ENCODE data around the gene LRRC61.

Gene LRRC61

DNA sequence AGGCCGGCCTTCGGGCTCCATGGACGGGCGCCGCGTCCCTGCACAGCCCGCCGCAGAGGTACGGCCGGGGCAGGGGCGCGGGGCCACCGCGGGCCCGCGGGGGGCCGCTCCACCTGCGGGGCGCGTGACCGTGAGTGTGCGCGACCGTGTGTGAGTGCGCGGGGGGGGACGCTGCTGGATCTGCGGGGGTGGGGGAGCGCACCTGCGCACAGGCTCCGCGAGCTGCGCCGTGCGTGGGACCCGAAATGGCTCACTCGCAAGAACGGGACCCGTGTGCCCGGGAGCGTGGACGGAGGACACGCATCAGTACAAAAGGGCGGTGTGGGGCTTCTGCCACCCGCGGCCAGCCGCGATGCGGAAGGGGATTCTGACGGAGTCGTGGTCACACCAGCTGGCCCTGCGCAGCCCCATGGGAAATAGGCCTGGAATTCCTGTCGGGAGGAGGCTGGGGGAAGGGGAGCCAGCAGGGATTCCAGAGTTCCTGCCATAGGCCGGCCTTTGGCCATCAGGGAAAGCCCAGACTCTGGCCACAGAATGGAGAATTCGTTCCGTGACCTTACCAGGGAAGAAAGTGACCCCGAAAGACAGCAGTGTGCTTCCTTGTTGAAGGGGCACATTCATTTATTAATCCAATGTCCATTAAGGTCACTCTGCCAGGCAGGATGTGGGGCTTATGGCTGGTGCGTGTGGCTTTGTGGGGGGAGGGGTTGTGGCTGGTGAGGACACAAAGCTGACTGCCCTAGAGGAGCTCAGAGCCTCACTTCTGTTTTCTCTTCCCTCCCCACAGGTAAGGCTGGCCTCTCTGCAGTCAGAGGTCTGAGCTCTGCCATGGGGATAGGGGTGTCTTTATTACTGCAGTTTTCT, 46.0 kb downstream of the LRRC61 start:
- Histone ChIP-seq H3K27ac (ENCODE audit: insufficient read depth in 1 of 2, low read depth in 1 of 2, low read length in 2 of 2, poor library complexity in 1 of 2, severe bottlenecking in 2 of 2) (peak overlapping the region; percentile 96 to 97), H3K27me3 (replicated peaks in 2 of 5; ENCODE audit: control insufficient read depth in 4 of 5, insufficient read depth in 5 of 5, low read length in 4 of 5) (no peaks in the 10 kb centered on the region), H3K4me1 (ENCODE audit: control extremely low read depth in 1 of 4, control insufficient read depth in 4 of 4, insufficient read depth in 4 of 4, low read length in 3 of 4) (peaks cover 31 to 76% (median 73%) of the 10 kb centered on the region in 4 experiments), H3K9me3 (ENCODE audit: control extremely low read depth in 1 of 5, control insufficient read depth in 4 of 5, insufficient read depth in 2 of 5, low read depth in 1 of 5, low read length in 4 of 5) (no peaks in the 10 kb centered on the region), H3K4me3 (ENCODE audit: control insufficient read depth in 1 of 7, extremely low read depth in 1 of 7, insufficient read depth in 4 of 7, low read depth in 2 of 7, low read length in 6 of 7) (peak overlapping the region; percentile 57 to 96 (median 83)), H3K36me3 (ENCODE audit: control insufficient read depth in 4 of 4, insufficient read depth in 4 of 4, low read length in 3 of 4) (peaks cover 3 to 45% (median 28%) of the 10 kb centered on the region in 4 experiments)
- WGBS (ENCODE audit: insufficient coverage), result under 1% methylated on average over 57 of the region's 58 CpGs
- ChIA-PET POLR2A (interaction anchor here (1.1 to 2.8 kb wide), 5 partner anchors 9 to 53 kb away, joined by 3 to 13 read pairs (median 4); partner anchors contain the start of gene ZNF775), CTCF (interaction anchor here (0.7 to 4.4 kb wide), 10 partner anchors 9 to 79 kb away, joined by 3 to 27 read pairs (median 4); a partner anchor contains a TSS)
- peak in 2 of 3 donors; percentile 52 to 61 for DNase-seq

DNA sequence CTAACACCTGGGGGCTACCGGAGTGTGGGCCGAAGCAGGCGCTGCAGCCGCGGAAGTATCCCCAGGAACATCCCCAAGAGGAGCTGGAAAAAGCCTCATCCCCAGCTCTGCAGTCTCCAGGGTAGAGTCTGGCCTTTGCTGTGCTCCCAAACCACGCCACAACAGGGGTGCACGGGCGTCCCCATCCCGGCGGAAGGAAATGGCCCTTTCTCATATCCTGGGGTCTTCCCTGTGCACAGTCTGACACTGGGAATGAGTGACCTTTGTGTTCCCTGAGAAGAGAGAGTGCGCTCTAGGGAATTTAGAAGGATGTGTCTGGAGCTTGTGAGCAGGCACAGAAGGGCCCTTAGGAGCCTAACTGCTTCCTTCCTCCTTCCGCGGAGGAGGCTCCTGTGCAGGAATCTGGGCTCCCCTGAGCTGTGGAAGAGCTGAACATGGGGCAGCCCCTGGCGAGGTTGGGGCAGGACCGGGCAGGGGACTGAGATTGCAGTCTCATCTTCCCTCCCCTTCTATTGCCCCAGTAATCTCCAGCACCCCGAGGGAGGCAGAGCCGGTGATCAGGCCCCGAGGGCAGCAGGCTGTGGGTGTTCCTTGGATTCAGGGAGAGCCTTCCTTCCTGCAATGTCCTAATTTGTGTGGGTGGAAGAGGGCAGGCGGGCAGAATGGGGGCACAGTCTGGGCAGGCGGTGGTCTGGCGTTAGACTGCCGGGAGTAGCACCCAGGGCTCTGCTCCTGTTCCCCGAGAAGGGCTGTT, 46.8 kb downstream of the LRRC61 start:
- Histone ChIP-seq H3K4me3 (ENCODE audit: control insufficient read depth in 1 of 7, extremely low read depth in 1 of 7, insufficient read depth in 4 of 7, low read depth in 2 of 7, low read length in 6 of 7) (peak overlapping the region; percentile 57 to 96 (median 83)), H3K27ac (ENCODE audit: insufficient read depth in 1 of 2, low read depth in 1 of 2, low read length in 2 of 2, poor library complexity in 1 of 2, severe bottlenecking in 2 of 2) (peak overlapping the region; percentile 96 to 97), H3K36me3 (ENCODE audit: control insufficient read depth in 4 of 4, insufficient read depth in 4 of 4, low read length in 3 of 4) (peaks cover 5 to 51% (median 32%) of the 10 kb centered on the region in 4 experiments), H3K4me1 (ENCODE audit: control extremely low read depth in 1 of 4, control insufficient read depth in 4 of 4, insufficient read depth in 4 of 4, low read length in 3 of 4) (peaks cover 23 to 68% (median 66%) of the 10 kb centered on the region in 4 experiments), H3K27me3 (replicated peaks in 2 of 5; ENCODE audit: control insufficient read depth in 4 of 5, insufficient read depth in 5 of 5, low read length in 4 of 5) (no peaks in the 10 kb centered on the region), H3K9me3 (ENCODE audit: control extremely low read depth in 1 of 5, control insufficient read depth in 4 of 5, insufficient read depth in 2 of 5, low read depth in 1 of 5, low read length in 4 of 5) (no peaks in the 10 kb centered on the region)
- ChIA-PET CTCF (interaction anchor here (0.7 to 2.6 kb wide), 10 partner anchors 8 to 79 kb away, joined by 3 to 22 read pairs (median 4); a partner anchor contains a TSS), POLR2A (interaction anchor here (1.1 to 2.8 kb wide), 4 partner anchors 8 to 54 kb away, joined by 4 to 13 read pairs (median 8); partner anchors contain the start of gene ZNF775)
- DNase-seq, result no peak
- WGBS (ENCODE audit: insufficient coverage), result 35% methylated on average over 18 of the region's 23 CpGs

DNA sequence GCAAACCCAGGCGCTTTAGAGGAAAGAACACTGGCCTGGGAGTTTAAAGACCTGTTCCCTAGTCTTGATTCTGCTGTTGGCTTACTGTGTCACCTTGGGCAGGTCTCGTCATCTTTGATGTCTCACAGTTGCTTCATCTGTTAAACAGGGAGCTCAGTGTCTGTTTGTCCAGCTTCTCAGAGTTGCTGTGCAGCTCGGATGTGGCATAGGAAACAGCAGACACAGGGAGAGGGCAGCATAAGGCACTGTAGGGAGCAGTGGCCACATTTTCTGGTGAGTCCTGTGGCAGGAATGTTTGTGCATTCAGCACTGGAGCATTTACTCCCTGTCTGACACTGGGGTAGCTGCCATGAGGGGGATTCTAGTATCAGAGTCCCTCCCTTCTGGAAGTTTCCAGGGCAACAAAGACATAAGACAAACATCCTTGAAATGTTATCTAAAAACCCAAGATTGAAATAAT, 47.5 kb downstream of the LRRC61 start:
- H3K27me3 ChIP-seq (replicated peaks in 2 of 5; ENCODE audit: control insufficient read depth in 4 of 5, insufficient read depth in 5 of 5, low read length in 4 of 5), result no peaks in the 10 kb centered on the region
- H3K4me3 ChIP-seq (ENCODE audit: control insufficient read depth in 1 of 7, extremely low read depth in 1 of 7, insufficient read depth in 4 of 7, low read depth in 2 of 7, low read length in 6 of 7), result peak overlapping the region in 6 of 7 experiments; percentile 71 to 96 (median 84)
- ChIA-PET CTCF (interaction anchor here (0.9 to 2.6 kb wide), 8 partner anchors 8 to 78 kb away, joined by 3 to 22 read pairs (median 4); a partner anchor contains a TSS), POLR2A (interaction anchor here (2.4 kb wide), 1 partner anchor 13 kb away, joined by 11 read pairs; no protein-coding TSS in a partner anchor)
- H3K36me3 ChIP-seq (ENCODE audit: control insufficient read depth in 4 of 4, insufficient read depth in 4 of 4, low read length in 3 of 4), result peaks cover 5 to 51% (median 34%) of the 10 kb centered on the region in 4 experiments
- peak overlapping the region in 1 of 2 experiments; percentile 21 for H3K27ac ChIP-seq (ENCODE audit: insufficient read depth in 1 of 2, low read depth in 1 of 2, low read length in 2 of 2, poor library complexity in 1 of 2, severe bottlenecking in 2 of 2)
- DNase-seq, result peak in 1 of 3 donors; percentile 35
- H3K4me1 ChIP-seq (ENCODE audit: control extremely low read depth in 1 of 4, control insufficient read depth in 4 of 4, insufficient read depth in 4 of 4, low read length in 3 of 4), result peaks cover 16 to 62% (median 60%) of the 10 kb centered on the region in 4 experiments
- 91% methylated on average over 3 of the region's 3 CpGs for WGBS (ENCODE audit: insufficient coverage)
- H3K9me3 ChIP-seq (ENCODE audit: control extremely low read depth in 1 of 5, control insufficient read depth in 4 of 5, insufficient read depth in 2 of 5, low read depth in 1 of 5, low read length in 4 of 5), result no peaks in the 10 kb centered on the region

DNA sequence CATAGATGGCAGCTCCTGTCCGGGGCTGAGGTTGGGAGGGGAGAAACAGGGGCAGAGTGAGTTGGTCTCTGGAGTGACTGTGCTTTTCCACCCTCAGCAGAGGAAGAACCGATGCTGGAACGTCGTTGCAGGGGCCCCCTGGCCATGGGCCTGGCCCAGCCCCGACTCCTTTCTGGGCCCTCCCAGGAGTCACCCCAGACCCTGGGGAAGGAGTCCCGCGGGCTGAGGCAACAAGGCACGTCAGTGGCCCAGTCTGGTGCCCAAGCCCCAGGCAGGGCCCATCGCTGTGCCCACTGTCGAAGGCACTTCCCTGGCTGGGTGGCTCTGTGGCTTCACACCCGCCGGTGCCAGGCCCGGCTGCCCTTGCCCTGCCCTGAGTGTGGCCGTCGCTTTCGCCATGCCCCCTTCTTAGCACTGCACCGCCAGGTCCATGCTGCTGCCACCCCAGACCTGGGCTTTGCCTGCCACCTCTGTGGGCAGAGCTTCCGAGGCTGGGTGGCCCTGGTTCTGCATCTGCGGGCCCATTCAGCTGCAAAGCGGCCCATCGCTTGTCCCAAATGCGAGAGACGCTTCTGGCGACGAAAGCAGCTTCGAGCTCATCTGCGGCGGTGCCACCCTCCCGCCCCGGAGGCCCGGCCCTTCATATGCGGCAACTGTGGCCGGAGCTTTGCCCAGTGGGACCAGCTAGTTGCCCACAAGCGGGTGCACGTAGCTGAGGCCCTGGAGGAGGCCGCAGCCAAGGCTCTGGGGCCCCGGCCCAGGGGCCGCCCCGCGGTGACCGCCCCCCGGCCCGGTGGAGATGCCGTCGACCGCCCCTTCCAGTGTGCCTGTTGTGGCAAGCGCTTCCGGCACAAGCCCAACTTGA, 48.2 kb downstream of the LRRC61 start:
- H3K27ac ChIP-seq (ENCODE audit: insufficient read depth in 1 of 2, low read depth in 1 of 2, low read length in 2 of 2, poor library complexity in 1 of 2, severe bottlenecking in 2 of 2), result peak overlapping the region in 1 of 2 experiments; percentile 21

DNA sequence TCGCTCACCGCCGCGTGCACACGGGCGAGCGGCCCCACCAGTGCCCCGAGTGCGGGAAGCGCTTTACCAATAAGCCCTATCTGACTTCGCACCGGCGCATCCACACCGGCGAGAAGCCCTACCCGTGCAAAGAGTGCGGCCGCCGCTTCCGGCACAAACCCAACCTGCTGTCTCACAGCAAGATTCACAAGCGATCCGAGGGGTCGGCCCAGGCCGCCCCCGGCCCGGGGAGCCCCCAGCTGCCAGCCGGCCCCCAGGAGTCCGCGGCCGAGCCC, 48.8 kb downstream of the LRRC61 start:
- POLR2A ChIA-PET, result no interaction called here
- Histone ChIP-seq H3K27ac (ENCODE audit: insufficient read depth in 1 of 2, low read depth in 1 of 2, low read length in 2 of 2, poor library complexity in 1 of 2, severe bottlenecking in 2 of 2) (no peak overlapping the region), H3K4me3 (ENCODE audit: control insufficient read depth in 1 of 7, extremely low read depth in 1 of 7, insufficient read depth in 4 of 7, low read depth in 2 of 7, low read length in 6 of 7) (no peak overlapping the region), H3K27me3 (replicated peaks in 2 of 5; ENCODE audit: control insufficient read depth in 4 of 5, insufficient read depth in 5 of 5, low read length in 4 of 5) (no peaks in the 10 kb centered on the region), H3K4me1 (ENCODE audit: control extremely low read depth in 1 of 4, control insufficient read depth in 4 of 4, insufficient read depth in 4 of 4, low read length in 3 of 4) (peaks cover 11 to 62% (median 54%) of the 10 kb centered on the region in 4 experiments), H3K9me3 (ENCODE audit: control extremely low read depth in 1 of 5, control insufficient read depth in 4 of 5, insufficient read depth in 2 of 5, low read depth in 1 of 5, low read length in 4 of 5) (no peaks in the 10 kb centered on the region), H3K36me3 (ENCODE audit: control insufficient read depth in 4 of 4, insufficient read depth in 4 of 4, low read length in 3 of 4) (peaks cover 5 to 55% (median 34%) of the 10 kb centered on the region in 4 experiments)
- no peak for DNase-seq
- CTCF ChIA-PET, result interaction anchor here (4.2 kb wide), 1 partner anchor 15 kb away, joined by 27 read pairs; no protein-coding TSS in a partner anchor
- 93% methylated on average over 24 of the region's 30 CpGs for whole genome bisulfite sequencing (ENCODE audit: insufficient coverage)

More for the DNA sequence above, 48.2 kb downstream of the LRRC61 start:
- Histone ChIP-seq H3K36me3 (ENCODE audit: control insufficient read depth in 4 of 4, insufficient read depth in 4 of 4, low read length in 3 of 4) (peaks cover 5 to 55% (median 34%) of the 10 kb centered on the region in 4 experiments), H3K9me3 (ENCODE audit: control extremely low read depth in 1 of 5, control insufficient read depth in 4 of 5, insufficient read depth in 2 of 5, low read depth in 1 of 5, low read length in 4 of 5) (no peaks in the 10 kb centered on the region), H3K27me3 (replicated peaks in 2 of 5; ENCODE audit: control insufficient read depth in 4 of 5, insufficient read depth in 5 of 5, low read length in 4 of 5) (no peaks in the 10 kb centered on the region), H3K4me1 (ENCODE audit: control extremely low read depth in 1 of 4, control insufficient read depth in 4 of 4, insufficient read depth in 4 of 4, low read length in 3 of 4) (peaks cover 14 to 62% (median 53%) of the 10 kb centered on the region in 4 experiments), H3K4me3 (ENCODE audit: control insufficient read depth in 1 of 7, extremely low read depth in 1 of 7, insufficient read depth in 4 of 7, low read depth in 2 of 7, low read length in 6 of 7) (peak overlapping the region in 2 of 7 experiments; percentile 83 to 96)
- no peak for DNase-seq
- POLR2A ChIA-PET, result no interaction called here
- 94% methylated on average over 42 of the region's 48 CpGs for WGBS (ENCODE audit: insufficient coverage)
- CTCF ChIA-PET, result interaction anchor here (1.0 to 4.2 kb wide), 4 partner anchors 15 to 35 kb away, joined by 3 to 27 read pairs (median 16); a partner anchor contains a TSS
